Neural crest cell (in vitro differentiated cells): ENCODE data around the gene KLKB1. TPM values are rescaled to one million over a fixed set of nuclear protein-coding genes. Genes with fewer than 3 reads are reported as not detected.

Experiments used
- DNase-seq: peaks from one replicate; pipeline ENCODE4 v3.0.0; 2021; ENCODE audit warnings: low read depth, mixed read lengths, low spot score
- H3K27ac Mint-ChIP-seq: one replicate; pipeline ENCODE4 v1.8.0; 2021; ENCODE audit warnings: mild to moderate bottlenecking, mixed read lengths; ENCODE audit not compliant: unreplicated experiment
- H3K27me3 Mint-ChIP-seq: 2 replicates; pipeline ENCODE4 v1.8.0; 2021; ENCODE audit warnings: low read depth, mild to moderate bottlenecking, mixed read lengths
- H3K36me3 Mint-ChIP-seq: 2 replicates; pipeline ENCODE4 v1.8.0; 2021; ENCODE audit warnings: low read depth, mild to moderate bottlenecking, mixed read lengths
- H3K4me1 Mint-ChIP-seq: 2 replicates; pipeline ENCODE4 v1.8.0; 2021; ENCODE audit warnings: mixed read lengths
- H3K4me3 Mint-ChIP-seq: one replicate; pipeline ENCODE4 v1.8.0; 2021; ENCODE audit warnings: mild to moderate bottlenecking, mixed read lengths
- H3K9me3 Mint-ChIP-seq: 2 replicates; pipeline ENCODE4 v1.8.0; 2021; ENCODE audit warnings: mixed read lengths
- CTCF ChIP-seq: fragments of 200-600 bp; sonication (generic); conservative IDR thresholded peaks from 2 replicates; pipeline ENCODE4 v1.5.0; 2021; ENCODE audit warnings: antibody characterized with exemption, mild to moderate bottlenecking
- total RNA-seq: library from RNA; stranded (reverse); gene quantifications from 2 replicates; pipeline ENCODE4 v1.2.1, GENCODE V29; 2021

KLKB1 gene
- total RNA-seq, 1 donor from 2014 or later, result 0.49 TPM

DNA sequence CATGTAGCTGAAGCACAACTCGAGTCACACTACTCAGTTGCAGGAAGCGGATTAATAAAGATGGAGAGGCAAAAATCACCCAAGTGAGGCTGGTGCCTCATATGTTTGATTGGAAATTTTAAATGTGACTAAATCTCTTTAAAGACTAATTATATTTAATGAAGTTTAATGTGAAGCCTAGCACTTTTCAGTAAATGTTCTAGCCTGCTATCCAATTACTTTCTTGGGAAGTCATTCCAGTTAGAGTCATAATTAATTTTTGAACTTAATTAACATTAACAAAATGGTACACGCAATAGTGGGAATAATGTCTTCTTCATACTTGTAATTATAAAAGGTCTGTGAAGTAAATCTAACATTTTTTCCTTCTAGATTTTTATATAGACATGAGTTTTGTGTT lies 59.3 kb downstream of the KLKB1 start:
- Mint-ChIP-seq H3K36me3 (no peaks in the 10 kb centered on the region), H3K4me1 (no peaks in the 10 kb centered on the region), H3K27me3 (no peaks in the 10 kb centered on the region), H3K27ac (no peak overlapping the region), H3K4me3 (no peak overlapping the region), H3K9me3 (no peaks in the 10 kb centered on the region)
- no peak for TF ChIP-seq CTCF
- DNase-seq, result no peak

GRCh38 chr4:186291256-186291890 lies 64.1 kb downstream of the KLKB1 start:
- TF ChIP-seq CTCF, result no peak
- no peaks in the 10 kb centered on the region for H3K27me3 Mint-ChIP-seq
- no peak overlapping the region for H3K27ac Mint-ChIP-seq

GRCh38 chr4:186294160-186294559 lies 66.9 kb downstream of the KLKB1 start:
- DNase-seq, result no peak
- Mint-ChIP-seq H3K27me3 (peaks cover 3% of the 10 kb centered on the region), H3K36me3 (no peaks in the 10 kb centered on the region), H3K9me3 (no peaks in the 10 kb centered on the region), H3K27ac (no peak overlapping the region), H3K4me3 (no peak overlapping the region), H3K4me1 (peaks cover 4% of the 10 kb centered on the region)
- no peak for TF ChIP-seq CTCF

More at GRCh38 chr4:186291256-186291890, 64.1 kb downstream of the KLKB1 start:
- Mint-ChIP-seq H3K4me1 (no peaks in the 10 kb centered on the region), H3K36me3 (no peaks in the 10 kb centered on the region), H3K4me3 (no peak overlapping the region), H3K9me3 (no peaks in the 10 kb centered on the region)
- DNase-seq, result no peak

DNA sequence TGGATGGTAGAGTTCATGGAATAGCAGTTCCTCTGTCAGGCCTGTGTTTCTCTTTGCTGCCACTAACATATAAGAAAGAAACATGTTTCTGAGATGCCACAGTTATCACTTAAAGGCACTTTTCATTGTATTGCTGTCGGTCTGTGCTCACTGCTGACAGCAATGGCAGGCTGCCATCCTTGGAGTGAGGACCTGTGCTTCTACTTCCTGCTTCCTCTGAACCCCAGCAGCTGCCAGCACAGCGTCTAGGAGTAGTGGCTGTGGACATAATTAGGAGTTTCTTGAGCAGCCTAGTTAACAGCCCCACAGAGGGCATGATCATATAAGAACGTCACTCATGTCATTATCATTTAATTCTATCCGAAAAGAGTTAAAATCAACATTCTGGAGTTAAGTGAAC lies 69.2 kb downstream of the KLKB1 start:
- H3K4me3 Mint-ChIP-seq, result no peak overlapping the region
- TF ChIP-seq CTCF, result no peak

GRCh38 chr4:186297013-186297645 lies 69.8 kb downstream of the KLKB1 start:
- Mint-ChIP-seq H3K27ac (no peak overlapping the region), H3K4me3 (no peak overlapping the region), H3K27me3 (peaks cover 10% of the 10 kb centered on the region), H3K36me3 (no peaks in the 10 kb centered on the region), H3K9me3 (no peaks in the 10 kb centered on the region), H3K4me1 (peaks cover 4% of the 10 kb centered on the region)
- peak; percentile 85 for TF ChIP-seq CTCF
- DNase-seq, result no peak

More for the DNA sequence above, 69.2 kb downstream of the KLKB1 start:
- no peak for DNase-seq
- no peak overlapping the region for H3K27ac Mint-ChIP-seq
- no peaks in the 10 kb centered on the region for H3K36me3 Mint-ChIP-seq
- peaks cover 4% of the 10 kb centered on the region for H3K4me1 Mint-ChIP-seq
- H3K9me3 Mint-ChIP-seq, result no peaks in the 10 kb centered on the region
- H3K27me3 Mint-ChIP-seq, result peaks cover 10% of the 10 kb centered on the region
